Inflammatory macrophage treated with lipopolysaccharide for 1 hour (primary cell): ENCODE results near the gene TOX2.
A peak's percentile ranks its signal among the peaks of the same experiment; 100 is the strongest.

Source experiments
- DNase-seq, 2 donors: peaks; one replicate each; pipeline ENCODE4 v3.0.0-alpha.2; 2020 to 2022

TOX2 gene

DNA sequence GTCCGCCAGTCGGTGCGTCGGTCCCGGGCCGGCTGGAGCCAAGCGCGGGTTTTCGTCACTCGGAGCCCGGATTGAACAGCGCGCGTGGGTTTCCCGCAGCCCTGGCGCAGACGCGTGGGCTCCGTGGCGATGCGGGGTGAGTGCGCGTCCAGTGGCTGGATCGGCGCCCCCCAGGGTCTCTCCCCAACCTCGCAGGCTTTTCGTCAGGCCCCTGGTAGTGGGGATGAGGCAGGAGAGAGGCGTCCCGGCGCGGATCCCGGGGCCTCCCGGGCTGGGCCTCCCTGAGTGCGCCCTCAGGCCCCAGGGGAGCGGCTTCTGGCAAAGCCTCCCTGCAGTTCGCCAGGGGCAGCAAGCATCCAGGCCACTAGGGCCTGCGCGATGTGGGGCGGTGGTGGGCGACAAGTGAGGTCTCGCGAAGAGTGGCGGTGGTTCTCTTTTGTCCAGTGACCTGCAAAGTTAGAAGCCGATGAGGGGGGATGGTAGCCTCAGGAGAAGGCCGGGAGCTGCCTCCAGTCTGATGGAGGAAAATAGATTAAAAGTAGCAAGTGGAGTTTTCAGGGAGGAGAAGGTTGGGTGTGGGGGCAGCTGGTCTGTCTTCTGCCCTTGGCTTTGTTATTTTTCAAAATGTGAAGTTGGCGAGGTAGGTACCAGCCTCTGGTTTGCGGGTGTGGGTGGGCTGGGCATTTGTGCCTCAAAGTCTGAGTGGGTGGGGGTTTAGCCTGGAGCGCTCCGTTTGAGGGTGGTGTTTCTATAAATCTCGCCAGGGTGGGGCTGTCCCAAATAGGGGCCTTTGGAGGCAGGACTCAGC is 1.6 kb downstream of the TOX2 start:
- DNase-seq, result no peak

GRCh38 chr20:43916881-43917371 is 2.3 kb downstream of the TOX2 start:
- DNase-seq, result no peak

GRCh38 chr20:43917380-43917779 is 2.7 kb downstream of the TOX2 start:
- no peak for DNase-seq

GRCh38 chr20:43919686-43920403 is 5.2 kb downstream of the TOX2 start:
- no peak for DNase-seq

GRCh38 chr20:43920797-43921196 is 6.1 kb downstream of the TOX2 start:
- DNase-seq, result no peak

- no peak for DNase-seq
Observed at GRCh38 chr20:43921227-43921780, 6.7 kb downstream of the TOX2 start.

- no peak for DNase-seq
Observed at GRCh38 chr20:43922614-43923013, 8.0 kb downstream of the TOX2 start.

DNA sequence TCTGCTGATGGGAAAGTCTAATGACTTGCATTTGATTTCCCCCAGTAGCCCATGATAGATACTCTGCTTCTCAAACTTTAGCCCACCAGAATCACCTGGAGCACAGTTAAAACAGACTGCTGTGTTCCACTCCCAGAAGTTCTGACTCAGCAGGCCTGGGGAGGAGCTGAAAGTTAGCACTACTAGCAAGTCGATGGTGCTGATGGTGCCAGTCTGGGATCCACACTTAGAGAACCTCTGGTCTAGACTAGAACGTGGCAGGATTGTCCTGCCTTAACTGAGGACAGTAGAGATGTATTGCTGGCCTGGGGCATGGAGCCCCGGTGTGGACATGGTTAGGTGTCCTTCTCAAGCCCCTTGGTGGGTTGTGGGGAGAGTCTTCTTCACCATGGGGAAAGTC is 8.7 kb downstream of the TOX2 start:
- DNase-seq, result no peak

- no peak for DNase-seq
Observed at GRCh38 chr20:43923917-43924316, 9.3 kb downstream of the TOX2 start.

DNA sequence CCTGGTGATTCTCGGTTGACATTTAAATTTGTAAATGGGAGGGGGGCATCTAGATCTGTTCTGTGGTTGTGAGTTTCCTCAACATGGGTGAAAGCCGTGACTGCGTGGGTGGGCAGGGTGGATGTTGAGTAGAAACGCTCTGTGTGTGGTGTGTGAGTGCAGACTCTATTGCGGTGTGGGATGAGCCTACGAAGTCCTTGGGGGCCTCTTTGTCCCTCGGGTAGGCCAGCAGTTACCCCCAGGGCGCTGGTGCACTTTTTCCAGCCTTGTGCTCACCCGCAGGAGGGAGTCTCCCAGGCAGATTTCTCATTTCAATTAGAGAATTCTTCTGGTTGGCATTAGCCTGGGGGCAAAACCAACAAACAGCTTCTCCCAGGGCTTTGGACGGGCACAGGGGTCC is 10.6 kb downstream of the TOX2 start:
- no peak for DNase-seq

- DNase-seq, result peak in 1 of 2 donors; percentile 15
Observed at GRCh38 chr20:43925801-43926200, 11.1 kb downstream of the TOX2 start.

- no peak for DNase-seq
Observed at GRCh38 chr20:43926287-43927050, 11.8 kb downstream of the TOX2 start.

DNA sequence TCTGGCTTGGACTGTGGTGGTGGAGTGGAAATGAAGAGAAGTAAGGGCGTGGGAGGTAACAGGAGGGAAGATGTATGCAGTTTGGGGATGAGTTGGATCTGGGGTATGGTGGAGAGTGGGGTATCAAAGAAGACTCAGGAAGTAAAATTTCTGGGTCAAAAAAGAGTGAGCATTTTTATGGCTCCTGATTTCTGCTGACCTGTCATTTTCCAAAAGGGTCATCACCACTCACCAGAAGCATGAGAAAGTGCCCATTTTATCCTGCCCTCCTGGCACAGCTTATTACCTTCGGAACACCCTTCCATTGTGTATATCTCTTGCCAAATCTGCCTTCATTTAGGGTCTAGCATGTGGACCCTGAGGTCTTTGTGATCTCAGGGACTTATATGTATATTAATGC is 17.3 kb downstream of the TOX2 start:
- DNase-seq, result no peak

DNA sequence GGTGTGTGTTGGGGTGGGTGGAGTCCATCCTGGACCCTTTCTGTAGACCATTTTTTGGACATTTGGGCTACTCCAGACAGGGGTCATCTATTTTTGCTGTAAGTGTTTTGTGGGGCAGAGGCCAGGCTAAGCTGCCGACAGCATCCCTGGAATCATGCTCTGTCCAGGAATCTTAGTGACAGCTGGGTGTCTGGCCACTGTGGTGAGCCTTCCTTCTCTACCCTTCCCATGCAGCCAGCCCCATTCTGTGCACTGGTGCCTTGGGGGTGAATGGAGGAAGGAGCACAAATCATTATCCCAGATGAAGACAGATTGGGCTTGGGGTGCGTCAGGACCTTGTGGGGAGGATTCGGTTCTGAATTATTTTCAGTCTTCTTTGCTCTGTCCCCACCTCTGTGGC is 20.2 kb downstream of the TOX2 start:
- no peak for DNase-seq

DNA sequence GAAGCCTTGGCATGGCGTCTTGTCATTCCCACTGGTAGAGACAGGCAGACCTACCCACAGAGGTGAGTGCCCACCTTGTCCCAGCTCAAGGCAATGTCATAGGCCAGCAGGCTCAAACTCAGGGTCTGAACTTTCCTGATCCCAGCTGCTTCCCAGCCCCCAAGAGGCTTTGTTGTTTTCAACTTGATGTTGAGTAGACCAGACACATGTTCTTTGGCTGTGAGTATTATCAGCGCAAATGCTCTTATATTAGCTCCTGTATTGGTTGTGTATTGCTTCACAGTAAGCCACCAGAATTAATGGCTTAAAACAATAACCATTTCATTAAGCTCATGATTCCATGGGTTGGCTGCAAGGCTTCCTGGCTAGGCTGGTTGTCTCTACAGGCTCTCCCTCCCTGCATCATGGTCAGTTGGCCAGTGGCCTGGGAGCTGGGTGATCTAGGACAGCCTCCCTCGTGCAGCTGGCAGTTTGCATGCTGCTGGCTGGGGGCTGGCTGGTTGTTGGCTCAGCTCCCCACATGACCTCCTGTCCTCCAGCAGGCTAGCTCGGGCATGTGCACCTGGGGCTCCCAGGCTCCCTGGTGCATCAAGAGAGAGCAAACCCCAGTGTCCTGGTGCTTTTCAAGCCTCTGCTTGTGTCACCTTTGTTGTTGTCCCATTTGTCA is 21.6 kb downstream of the TOX2 start:
- no peak for DNase-seq

- DNase-seq, result no peak
Observed at GRCh38 chr20:43936805-43937204, 22.2 kb downstream of the TOX2 start.

DNA sequence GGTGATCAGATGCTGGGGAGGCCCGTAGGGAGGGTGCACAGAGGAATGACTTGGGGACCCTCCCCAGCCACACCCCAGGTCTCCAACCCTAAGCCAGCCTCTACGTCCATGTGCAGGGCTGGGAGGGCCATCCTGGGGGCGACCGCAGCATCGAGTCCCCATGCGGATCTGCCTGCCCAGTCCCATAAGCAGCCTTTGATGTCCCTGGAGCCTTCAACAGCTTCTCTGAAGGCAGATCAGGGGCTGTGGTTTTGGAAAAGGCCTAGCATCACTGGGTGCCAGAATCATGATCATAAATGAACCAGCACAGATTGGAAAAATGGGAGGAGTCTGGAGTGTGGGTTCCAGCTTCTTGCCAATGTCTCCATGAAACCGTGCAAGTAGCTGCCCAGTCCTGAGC is 22.9 kb downstream of the TOX2 start:
- DNase-seq, result no peak

DNA sequence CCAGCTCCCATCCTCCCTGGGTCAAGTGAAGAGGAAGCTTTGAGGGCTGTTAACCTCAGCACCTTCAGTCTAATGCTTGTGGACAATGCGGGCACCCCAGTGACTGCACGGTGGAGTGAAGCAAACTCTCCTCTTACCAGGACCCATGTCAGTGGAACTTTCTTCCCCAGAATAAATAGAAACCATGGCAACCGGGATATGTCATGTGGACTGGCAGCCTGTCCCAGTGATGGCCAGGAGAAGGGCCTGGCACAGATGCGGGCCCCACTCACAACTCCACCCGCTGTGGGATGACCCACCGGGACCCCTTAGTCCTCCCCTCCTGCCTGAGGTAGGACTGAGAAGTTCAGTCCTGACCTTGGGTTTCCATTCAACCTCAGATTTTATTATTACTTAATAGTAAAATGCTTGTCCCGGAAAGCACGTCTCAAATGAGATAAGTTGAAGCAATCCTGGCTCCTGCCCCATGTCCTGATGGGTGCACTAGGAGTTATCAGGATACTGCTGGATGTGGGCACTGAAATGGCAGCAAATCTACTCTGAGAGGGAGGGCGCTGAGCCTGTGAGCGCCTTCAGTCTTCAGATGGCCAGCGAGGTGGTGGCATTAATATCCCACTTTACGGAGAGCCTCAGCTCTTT is 23.5 kb downstream of the TOX2 start:
- DNase-seq, result no peak

DNA sequence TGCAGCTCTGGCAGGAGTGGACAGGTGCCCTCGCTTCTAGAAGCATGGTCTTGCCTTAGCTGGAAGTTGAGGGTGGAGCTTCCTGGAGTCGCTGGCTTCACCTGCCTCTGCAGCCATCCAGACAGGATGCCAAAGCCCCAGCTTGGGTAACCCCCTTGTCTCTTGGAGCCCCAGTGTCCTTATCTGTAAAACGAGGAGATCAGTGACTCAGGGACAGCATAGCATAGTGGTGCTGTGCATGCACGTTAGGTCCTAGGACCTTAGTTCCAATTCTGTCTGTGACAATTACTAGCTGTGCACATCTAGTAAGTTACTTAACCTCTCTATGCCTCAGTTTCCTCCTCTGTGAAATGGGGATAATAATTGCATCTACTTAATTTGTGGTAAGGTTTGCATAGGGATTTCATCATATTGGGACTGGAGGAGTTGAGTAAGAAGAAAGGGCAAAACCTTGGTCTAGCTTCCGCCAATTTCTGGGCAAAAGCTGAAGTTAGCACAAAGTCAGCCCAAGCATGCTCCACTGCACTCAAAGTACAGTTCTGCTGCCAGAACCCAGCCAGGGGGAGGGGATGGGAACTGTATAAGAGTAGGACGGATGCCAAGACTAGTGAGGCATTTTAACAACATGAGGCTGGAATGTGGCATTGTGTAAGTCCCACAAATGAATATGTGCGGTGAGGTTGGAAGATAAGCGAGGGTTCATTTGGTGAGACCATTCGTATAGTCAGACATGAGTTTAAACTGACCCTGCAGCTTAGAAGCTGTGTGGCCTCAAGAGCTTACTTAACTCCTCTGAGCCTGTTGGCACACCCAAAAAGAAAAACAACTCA is 24.5 kb downstream of the TOX2 start:
- DNase-seq, result peak; percentile 66 to 75

GRCh38 chr20:43939762-43940121 is 25.1 kb downstream of the TOX2 start:
- no peak for DNase-seq

DNA sequence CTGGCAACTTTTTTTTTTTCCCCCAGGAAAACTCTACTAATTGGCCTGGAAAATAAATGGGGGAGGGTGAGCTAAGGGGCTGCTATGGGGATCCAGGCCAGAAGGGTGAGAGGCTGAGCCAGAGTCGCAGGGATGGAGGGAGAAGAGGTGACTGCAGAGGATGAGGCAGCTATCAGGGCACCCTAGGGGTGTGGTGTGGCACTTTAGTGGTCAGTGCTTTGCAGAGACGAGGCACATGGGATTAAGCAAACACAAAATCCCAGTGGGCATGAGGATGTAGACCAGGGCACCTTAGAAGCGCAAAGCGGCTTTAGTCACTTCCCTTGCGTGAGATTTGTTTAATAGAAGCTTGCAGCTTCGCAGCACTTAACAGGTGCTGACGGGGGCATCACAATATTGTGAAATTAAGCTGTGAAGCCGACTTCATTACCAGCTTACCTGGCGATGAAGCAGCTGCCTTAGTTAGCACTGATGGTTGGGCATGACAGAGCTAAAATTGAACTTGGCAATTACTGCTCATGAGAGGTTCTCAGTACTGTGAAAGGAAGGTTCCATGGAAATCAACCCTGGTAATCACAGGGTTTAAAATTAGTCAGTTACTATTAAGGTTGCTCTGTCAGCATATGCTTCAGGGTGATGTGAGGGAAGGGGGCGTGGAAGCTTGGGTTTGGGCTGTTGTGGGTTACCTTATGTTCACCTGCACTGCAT is 26.0 kb downstream of the TOX2 start:
- no peak for DNase-seq
